AG04450 (cell line): ENCODE data around the gene SYK. TPM values are rescaled to one million over a fixed set of nuclear protein-coding genes. Genes with fewer than 3 reads are reported as not detected.
"Not testable (repeated sequence)": the region's sequence is repeated elsewhere in the genome, so short reads cannot be mapped to it uniquely, and the experiment has no call there.

Experiments
- CTCF ChIA-PET: fragments of 300-600, 350-600 bp; formaldehyde crosslinking; extraction: SDS; loops from one replicate; lab custom pipeline; 2022; ENCODE audit warnings: antibody characterized with exemption, inconsistent platforms; lab: Charles Lee
- POLR2A ChIA-PET: fragments of 350-600 bp; formaldehyde crosslinking; extraction: SDS; loops from one replicate; lab custom pipeline; 2021; ENCODE audit warnings: antibody characterized with exemption, inconsistent platforms; lab: Yijun Ruan, JAX
- DNase-seq: peaks from one replicate; pipeline ENCODE4 v3.0.0-alpha.2; 2011; ENCODE audit warnings: low read depth, low spot score
- H3K27ac ChIP-seq: one replicate; pipeline ENCODE4 v1.5.1; 2012; ENCODE audit warnings: low read depth, low read length, control low read depth
- H3K27me3 ChIP-seq: one replicate; pipeline ENCODE4 v1.6.0; 2012; ENCODE audit warnings: low read length; ENCODE audit not compliant: control insufficient read depth, insufficient read depth
- H3K4me3 ChIP-seq: 2 replicates; pipeline ENCODE4 v1.5.1; 2011; ENCODE audit warnings: mild to moderate bottlenecking, low read depth, low read length, control low read depth
- H3K9me3 ChIP-seq: 2 replicates; pipeline ENCODE4 v1.5.1; 2012; ENCODE audit warnings: low read length; ENCODE audit not compliant: control insufficient read depth, insufficient read depth
- CTCF ChIP-seq: IDR thresholded peaks from 2 replicates; pipeline ENCODE4 v1.5.1; 2011; ENCODE audit warnings: low read depth, low read length, control low read depth, inconsistent platforms
- polyA minus RNA-seq: library from RNA; depleted of rRNA, polyadenylated mRNA; stranded (reverse); fragments of >200 nt; gene quantifications from 2 replicates; pipeline ENCODE4 v1.2.3, GENCODE V29; 2011; rRNA and poly(A)+ RNA removed
- polyA plus RNA-seq: library from polyadenylated mRNA; depleted of rRNA; stranded (reverse); fragments of >200 nt; gene quantifications from 2 replicates; pipeline ENCODE4 v1.2.3, GENCODE V29; 2011; rRNA removed

SYK gene
- polyA plus RNA-seq, result not detected in 2 replicates
- polyA minus RNA-seq, result not detected in 2 replicates

GRCh38 chr9:90801241-90801972 lies at the start of gene SYK:
Gene SYK, plus strand, starts transcription at chr9:90801819. Its CDS starts 42,080 bp downstream, at chr9:90843899.
- Histone ChIP-seq H3K27me3 (peaks cover 14% of the 10 kb centered on the region), H3K9me3 (peaks cover 3% of the 10 kb centered on the region; the same call in 1 of the 2 replicates), H3K4me3 (no peak within 1 kb of the TSS), H3K27ac (no peak within 1 kb of the TSS)
- no peak for TF ChIP-seq CTCF
- no peak for DNase-seq
- CTCF ChIA-PET, result no interaction called here
- POLR2A ChIA-PET, result no interaction called here

- DNase-seq, H3K27ac ChIP-seq, POLR2A ChIA-PET, H3K4me3 ChIP-seq, H3K27me3 ChIP-seq, H3K9me3 ChIP-seq: not testable (repeated sequence)
- TF ChIP-seq CTCF, result peak; percentile 29; the same call in 1 of the 2 replicates
- CTCF ChIA-PET, result interaction anchor here (1.4 kb wide), 1 partner anchor 11 kb away, joined by 3 read pairs; no protein-coding TSS in a partner anchor
Observed at GRCh38 chr9:90755514-90756371, 45.9 kb upstream of the SYK start.

GRCh38 chr9:90760577-90760976 lies 41.0 kb upstream of the SYK start:
- DNase-seq, H3K4me3 ChIP-seq, H3K9me3 ChIP-seq, H3K27me3 ChIP-seq, CTCF ChIA-PET, POLR2A ChIA-PET, H3K27ac ChIP-seq: not testable (repeated sequence)

- no peak for TF ChIP-seq CTCF
- DNase-seq, result no peak
- H3K27me3 ChIP-seq, result no peaks in the 10 kb centered on the region
- ChIA-PET POLR2A (no interaction called here), CTCF (interaction anchor here (1.2 kb wide), 1 partner anchor 10 kb away, joined by 3 read pairs; no protein-coding TSS in a partner anchor)
- H3K9me3 ChIP-seq, result no peaks in the 10 kb centered on the region; the same call in 1 of the 2 replicates
- H3K27ac ChIP-seq, result no peak overlapping the region
- no peak overlapping the region for H3K4me3 ChIP-seq
Observed at GRCh38 chr9:90766731-90767130, 34.9 kb upstream of the SYK start.

- Histone ChIP-seq H3K27ac (no peak overlapping the region), H3K9me3 (no peaks in the 10 kb centered on the region; the same call in 1 of the 2 replicates), H3K4me3 (no peak overlapping the region), H3K27me3 (no peaks in the 10 kb centered on the region)
- CTCF ChIA-PET, result no interaction called here
- DNase-seq, result no peak
- POLR2A ChIA-PET, result no interaction called here
- no peak for TF ChIP-seq CTCF
Observed at GRCh38 chr9:90767523-90768100, 34.0 kb upstream of the SYK start.
